ENCODE measurements around the gene TTC27. TPM values are rescaled to one million over a fixed set of nuclear protein-coding genes. Genes with fewer than 3 reads are reported as not detected.

TTC27 gene
- total and polyA plus RNA-seq, 12 donors = 4.8 to 17.3 (median 12.1) TPM

GRCh38 chr2:32680942-32681341 lies 53.1 kb downstream of the TTC27 start:
- intact Hi-C loops (cut with DNase I) = no loop called here
- H3K27me3 ChIP-seq = no peaks in the 10 kb centered on the region
- 79 to 86% methylated on average over 4 of the region's 4 CpGs for WGBS, 2 donors
- ATAC-seq (no peak), DNase-seq (no peak)
- H3K36me3 ChIP-seq = peaks cover 0 to 49% (median 3%) of the 10 kb centered on the region in 9 donors
- no peaks in the 10 kb centered on the region for H3K9me3 ChIP-seq
- H3K4me3 ChIP-seq = no peak overlapping the region
- TF ChIP-seq, protein P1, sequence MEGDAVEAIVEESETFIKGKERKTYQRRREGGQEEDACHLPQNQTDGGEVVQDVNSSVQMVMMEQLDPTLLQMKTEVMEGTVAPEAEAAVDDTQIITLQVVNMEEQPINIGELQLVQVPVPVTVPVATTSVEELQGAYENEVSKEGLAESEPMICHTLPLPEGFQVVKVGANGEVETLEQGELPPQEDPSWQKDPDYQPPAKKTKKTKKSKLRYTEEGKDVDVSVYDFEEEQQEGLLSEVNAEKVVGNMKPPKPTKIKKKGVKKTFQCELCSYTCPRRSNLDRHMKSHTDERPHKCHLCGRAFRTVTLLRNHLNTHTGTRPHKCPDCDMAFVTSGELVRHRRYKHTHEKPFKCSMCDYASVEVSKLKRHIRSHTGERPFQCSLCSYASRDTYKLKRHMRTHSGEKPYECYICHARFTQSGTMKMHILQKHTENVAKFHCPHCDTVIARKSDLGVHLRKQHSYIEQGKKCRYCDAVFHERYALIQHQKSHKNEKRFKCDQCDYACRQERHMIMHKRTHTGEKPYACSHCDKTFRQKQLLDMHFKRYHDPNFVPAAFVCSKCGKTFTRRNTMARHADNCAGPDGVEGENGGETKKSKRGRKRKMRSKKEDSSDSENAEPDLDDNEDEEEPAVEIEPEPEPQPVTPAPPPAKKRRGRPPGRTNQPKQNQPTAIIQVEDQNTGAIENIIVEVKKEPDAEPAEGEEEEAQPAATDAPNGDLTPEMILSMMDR (IDR thresholded peaks at IDR 0.05) = no peak
- H3K27ac ChIP-seq = no peak overlapping the region
- H3K4me1 ChIP-seq = peaks cover 0 to 11% (median 5%) of the 10 kb centered on the region in 9 donors

DNA sequence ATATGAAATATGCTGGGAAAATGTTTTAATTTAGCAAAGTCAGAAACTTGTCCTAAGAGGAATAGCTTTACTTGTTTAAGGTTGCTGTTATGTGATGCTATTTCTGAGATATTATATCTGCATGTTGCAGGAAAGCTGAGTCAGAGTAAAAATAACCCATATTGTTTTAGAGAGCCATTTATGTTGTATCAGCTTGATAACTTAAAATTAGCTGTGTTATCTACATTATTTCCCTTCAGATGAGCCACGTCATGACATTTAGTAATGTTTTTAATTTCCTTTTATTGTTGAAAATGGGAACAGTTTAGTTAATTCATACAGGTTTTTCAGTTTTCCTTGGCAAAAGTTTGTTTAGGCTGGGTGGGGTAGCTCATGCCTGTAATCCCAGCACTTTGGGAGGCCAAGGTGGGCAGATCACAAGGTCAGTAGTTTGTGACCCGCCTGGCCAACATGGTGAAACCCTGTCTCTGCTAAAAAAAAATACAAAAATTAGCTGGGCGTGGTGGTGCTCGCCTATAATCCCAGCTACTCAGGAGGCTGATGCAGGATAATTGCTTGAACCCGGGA lies 55.8 kb downstream of the TTC27 start:
- Histone ChIP-seq H3K4me3 (no peak overlapping the region), H3K36me3 (peaks cover 0 to 37% (median 3%) of the 10 kb centered on the region in 9 donors), H3K27me3 (no peaks in the 10 kb centered on the region), H3K9me3 (no peaks in the 10 kb centered on the region), H3K27ac (peak overlapping the region in 1 of 10 donors; percentile 59), H3K4me1 (peaks cover 0 to 11% (median 5%) of the 10 kb centered on the region in 9 donors)
- DNase-seq = peak in 1 of 2 donors; percentile 8
- TF ChIP-seq, protein P1 (IDR thresholded peaks at IDR 0.05) = no peak
- intact Hi-C loops (cut with DNase I) = no loop called here
- whole genome bisulfite sequencing, 2 donors = 76 to 77% methylated on average over 5 of the region's 5 CpGs
- peak in 6 of 8 donors; percentile 17 to 81 (median 62) for ATAC-seq

DNA sequence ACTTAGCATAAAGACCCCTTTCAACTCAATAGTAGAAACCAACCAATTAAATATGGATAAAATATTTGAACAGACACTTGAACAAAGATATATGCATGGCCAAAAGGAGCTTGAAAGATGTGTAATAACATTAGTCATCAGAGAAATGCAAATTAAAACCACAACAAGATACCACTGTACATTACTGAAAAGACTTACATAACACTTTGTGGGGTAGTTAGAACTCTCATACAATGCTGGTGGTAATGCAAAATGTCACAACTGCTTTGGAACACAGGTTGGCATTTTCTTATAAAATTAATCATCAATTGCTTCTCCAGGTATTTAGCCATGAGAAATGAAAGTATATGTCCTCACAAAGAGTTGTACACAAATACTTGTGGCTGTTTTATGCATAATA lies 60.7 kb downstream of the TTC27 start:
- no peak overlapping the region for H3K27ac ChIP-seq
- no peaks in the 10 kb centered on the region for H3K27me3 ChIP-seq
- H3K9me3 ChIP-seq = no peaks in the 10 kb centered on the region
- intact Hi-C loops (cut with DNase I) = no loop called here
- ATAC-seq (no peak), DNase-seq (no peak)
- peaks cover 0 to 20% (median 3%) of the 10 kb centered on the region in 9 donors for H3K36me3 ChIP-seq
- TF ChIP-seq, protein P1 (IDR thresholded peaks at IDR 0.05) = no peak
- peaks cover 0 to 4% (median 1%) of the 10 kb centered on the region in 9 donors for H3K4me1 ChIP-seq
- no peak overlapping the region for H3K4me3 ChIP-seq

DNA sequence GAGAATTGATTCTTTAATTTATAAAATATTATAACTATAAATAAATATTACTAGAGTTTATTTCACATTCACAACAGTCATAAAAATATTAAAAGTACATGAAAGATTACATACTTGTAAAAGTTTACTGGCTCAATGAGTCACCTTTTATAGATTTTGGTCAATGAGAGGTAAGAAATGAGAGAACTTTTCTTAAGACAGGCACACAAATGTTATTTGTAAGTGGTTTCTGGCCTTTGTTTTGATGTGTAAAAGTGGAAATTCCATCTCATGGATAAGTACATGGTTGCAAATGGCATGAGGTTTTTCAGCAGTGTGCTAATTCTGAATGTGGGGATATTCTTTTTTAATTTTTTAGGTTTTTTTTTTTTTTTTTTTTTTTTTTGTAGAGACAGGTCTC lies 63.8 kb downstream of the TTC27 start:
- Histone ChIP-seq H3K4me3 (no peak overlapping the region), H3K4me1 (peaks cover 0 to 4% (median 0%) of the 10 kb centered on the region in 9 donors), H3K27ac (no peak overlapping the region), H3K9me3 (no peaks in the 10 kb centered on the region), H3K27me3 (no peaks in the 10 kb centered on the region), H3K36me3 (peaks cover 0 to 6% (median 0%) of the 10 kb centered on the region in 9 donors)
- ATAC-seq (no peak), DNase-seq (no peak)
- TF ChIP-seq, protein P1 (IDR thresholded peaks at IDR 0.05) = no peak
- intact Hi-C loops (cut with DNase I) = no loop called here

All from heart right ventricle (tissue), 16 donors.